HG03135 (cell line): ENCODE data around the gene GMDS.
"Not testable (repeated sequence)": the region's sequence is repeated elsewhere in the genome, so short reads cannot be mapped to it uniquely, and the experiment has no call there.

Source experiments
- ATAC-seq: cut with Tn5 transposase; IDR thresholded peaks from one replicate; pipeline ENCODE4 v1.9.1; 2021; ENCODE audit warnings: mild to moderate bottlenecking, moderate library complexity; ENCODE audit not compliant: unreplicated experiment

The GMDS gene

GRCh38 chr6:1845543-1845942 is 399.9 kb downstream of the GMDS start:
- not testable (repeated sequence) for ATAC-seq

DNA sequence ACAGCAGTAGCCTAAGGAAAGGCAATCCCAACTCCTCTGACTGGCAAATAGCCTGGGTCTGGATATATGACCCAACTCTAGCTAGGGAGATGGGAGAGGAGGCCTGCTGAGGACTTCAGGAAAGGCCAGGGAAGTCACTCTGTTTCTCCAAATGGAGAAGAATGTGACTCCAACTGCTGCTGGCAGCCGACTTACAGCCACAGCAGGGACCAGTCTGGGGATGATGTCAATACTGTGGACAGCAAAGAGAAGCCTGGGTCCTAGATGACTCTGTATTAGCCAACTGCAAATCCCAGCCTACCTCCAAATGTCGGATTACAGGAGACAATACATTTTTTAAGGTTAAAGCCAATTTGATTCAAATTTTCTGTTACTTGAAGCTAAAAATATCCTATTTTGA is 403.1 kb downstream of the GMDS start:
- ATAC-seq: no peak

DNA sequence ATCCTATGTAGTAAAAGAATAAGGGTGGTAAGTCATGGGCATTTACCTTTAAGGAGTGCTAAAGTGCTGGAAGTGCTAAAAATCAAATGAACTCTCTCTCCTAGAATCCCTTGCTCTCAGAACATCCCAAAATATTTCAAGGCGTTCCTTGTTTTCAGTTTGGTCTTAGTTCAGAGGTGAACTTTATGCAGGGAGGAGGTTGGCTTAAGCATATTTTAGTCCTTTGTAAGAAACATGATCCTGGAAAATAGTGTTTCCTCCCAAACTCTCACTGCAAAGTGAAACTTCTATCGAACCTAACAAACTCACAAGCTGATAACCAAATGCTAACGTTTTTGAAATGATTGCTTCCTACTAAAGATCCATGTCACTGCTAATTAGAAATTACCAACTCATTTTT is 404.3 kb downstream of the GMDS start:
- ATAC-seq: no peak

DNA sequence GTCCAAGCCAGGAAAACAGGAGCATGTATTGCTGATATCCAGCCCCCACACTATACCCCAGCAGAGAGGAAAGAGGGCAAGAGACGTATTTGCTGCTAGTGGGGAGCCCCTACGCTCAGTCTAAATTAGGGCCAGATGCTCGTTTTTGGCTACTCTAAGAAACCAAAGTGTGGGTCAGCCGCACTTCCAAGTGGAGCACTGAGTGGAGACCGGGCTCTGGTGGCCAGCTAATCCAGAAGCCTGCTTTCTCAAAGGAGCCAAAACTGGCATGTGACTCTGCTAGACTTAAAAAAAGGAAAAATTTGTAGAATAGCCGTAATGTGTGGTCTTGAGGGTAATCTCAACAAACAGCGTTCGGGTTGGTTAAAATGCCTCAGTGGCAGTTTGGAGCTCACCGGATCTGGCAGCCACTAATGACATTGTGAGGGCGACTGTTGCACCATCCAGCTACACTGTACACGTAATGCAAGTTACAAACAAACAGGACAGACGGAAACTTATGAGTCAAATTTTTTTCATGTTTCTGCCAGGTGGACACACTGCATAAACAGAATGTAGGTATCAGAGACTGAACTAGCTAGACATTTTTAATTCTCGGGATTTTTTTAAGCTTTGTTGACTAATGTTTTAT is 404.8 kb downstream of the GMDS start:
- no peak for ATAC-seq

DNA sequence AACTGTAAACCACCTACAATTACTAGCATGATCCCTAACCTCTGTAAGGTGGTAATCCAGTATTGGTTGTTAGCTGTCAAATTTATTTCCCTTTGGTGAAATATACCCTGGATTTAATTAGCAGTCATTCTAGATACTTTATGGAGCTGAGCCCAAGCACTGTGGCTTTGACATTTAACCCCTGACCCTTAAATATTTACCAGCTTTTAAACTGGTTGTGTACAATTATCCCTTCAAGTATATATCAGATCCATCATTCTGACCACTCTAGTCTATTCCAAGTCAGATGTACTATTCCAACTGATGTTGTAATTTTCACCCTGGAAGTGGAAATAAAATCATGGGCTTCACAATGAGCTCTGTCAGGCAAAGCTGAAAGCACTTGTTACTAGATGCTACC is 406.0 kb downstream of the GMDS start:
- no peak for ATAC-seq

DNA sequence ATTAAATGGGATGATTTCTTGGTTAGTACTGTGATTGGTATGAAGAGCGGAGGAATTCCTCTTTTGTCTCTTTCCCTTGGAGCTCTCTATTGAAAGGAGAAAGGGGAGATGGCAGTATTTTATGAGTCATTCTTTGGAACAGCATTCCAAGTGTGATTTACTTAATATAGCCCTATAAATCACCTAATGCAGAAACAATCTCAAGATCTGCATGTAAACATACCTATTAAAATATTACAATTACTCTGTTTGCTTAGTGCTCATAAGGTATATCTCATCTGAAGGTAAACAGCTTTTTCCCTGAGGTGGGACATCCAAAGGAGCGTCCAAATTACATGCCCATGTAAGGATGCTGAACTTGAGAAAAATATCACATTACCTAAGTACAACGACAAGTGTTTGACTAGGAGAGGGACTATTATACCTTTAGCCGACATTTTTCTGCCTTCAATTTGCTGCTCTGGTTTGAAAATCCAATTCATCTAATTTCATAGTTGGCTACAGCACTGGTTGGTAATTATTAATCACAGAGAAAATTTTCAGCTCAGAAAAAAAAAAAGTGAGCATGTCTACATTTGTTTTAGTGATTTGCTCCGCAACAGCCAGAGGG is 406.7 kb downstream of the GMDS start:
- no peak for ATAC-seq

DNA sequence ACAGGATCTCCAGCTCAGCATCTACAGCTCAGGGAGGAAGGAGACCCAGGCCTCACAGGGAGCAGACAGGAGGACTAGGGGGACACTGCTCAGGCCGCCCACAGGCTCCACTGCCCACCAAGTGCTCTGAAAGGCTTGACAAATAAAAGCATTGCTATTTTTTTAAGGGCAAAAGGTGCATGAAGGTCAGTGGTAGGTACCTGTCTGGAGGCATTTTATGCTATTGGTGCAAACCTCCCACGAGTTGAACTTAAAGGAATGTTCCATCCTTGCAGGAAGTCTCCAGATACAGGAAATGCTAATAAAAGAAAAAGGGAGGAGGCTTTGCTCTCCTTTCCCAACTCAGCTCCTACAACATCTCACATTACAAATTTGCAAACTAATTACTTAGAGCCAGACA is 407.6 kb downstream of the GMDS start:
- ATAC-seq: no peak

GRCh38 chr6:1836690-1837089 is 408.7 kb downstream of the GMDS start:
- no peak for ATAC-seq

DNA sequence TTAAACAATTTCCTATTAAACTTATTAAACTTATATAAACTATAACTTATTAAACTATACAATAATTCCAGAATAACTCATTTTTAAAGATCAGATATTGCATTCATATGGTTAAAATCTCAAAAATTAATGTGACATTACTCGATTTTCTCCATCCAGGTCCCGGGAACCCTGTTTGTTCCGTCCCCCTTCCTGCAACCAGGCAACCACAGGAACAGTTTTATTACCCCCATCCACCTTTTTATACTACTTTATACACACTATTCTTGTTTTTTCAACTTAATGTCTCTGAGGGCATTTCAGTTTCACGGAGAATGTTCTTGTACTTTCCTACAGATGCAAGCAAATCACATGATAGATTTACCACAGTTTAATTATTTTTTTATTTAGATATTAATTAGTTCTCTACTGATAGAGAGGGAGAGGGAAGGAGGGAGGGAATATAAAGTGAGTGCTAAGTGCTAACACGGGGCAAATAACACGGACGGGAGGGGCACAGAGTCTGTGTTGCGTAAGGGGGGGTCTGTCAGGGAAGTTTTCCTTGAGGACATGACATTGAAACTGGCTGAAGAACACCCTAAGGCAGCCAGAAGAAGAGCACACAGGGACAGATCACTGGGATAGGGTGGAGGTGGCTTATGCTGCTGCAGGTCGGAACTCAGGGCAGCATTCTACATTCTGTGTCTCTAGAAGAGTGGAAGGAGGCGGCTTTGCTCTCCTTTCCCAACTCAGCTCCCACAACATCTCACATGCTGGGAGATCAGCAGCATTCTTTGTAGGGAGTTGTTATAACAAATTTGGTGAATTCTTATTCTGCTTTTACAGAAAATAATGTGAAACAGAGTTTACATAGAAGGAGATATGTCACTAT is 410.5 kb downstream of the GMDS start:
- no peak for ATAC-seq

DNA sequence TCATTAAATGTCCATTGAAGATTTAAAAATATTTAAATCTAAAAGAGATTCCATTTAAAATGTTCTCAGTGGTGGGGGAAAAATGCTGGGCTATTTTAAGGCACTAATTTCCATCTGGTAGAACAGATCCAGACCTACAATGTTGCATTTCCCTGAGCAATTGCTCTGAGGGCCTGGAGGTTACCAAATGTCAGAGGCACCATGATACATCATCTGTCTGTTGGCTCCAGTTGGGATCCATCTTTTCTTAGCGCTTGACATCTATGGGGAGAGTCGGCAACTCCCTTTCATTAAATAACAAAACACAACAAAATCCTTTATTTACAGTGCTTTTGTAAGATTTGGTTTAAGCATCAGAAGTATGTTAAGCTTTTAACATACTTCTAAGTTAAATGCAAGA is 411.2 kb downstream of the GMDS start:
- no peak for ATAC-seq

GRCh38 chr6:1832844-1833787 is 412.3 kb downstream of the GMDS start:
- no peak for ATAC-seq

- ATAC-seq: no peak
These were observed 413.0 kb downstream of the GMDS start for GRCh38 chr6:1832358-1832757.

- ATAC-seq: no peak
These were observed 417.2 kb downstream of the GMDS start for GRCh38 chr6:1827984-1828793.

GRCh38 chr6:1825926-1826325 is 419.5 kb downstream of the GMDS start:
- no peak for ATAC-seq

- no peak for ATAC-seq
These were observed 420.1 kb downstream of the GMDS start for GRCh38 chr6:1825277-1825676.

- no peak for ATAC-seq
These were observed 423.8 kb downstream of the GMDS start for GRCh38 chr6:1821513-1822183.

DNA sequence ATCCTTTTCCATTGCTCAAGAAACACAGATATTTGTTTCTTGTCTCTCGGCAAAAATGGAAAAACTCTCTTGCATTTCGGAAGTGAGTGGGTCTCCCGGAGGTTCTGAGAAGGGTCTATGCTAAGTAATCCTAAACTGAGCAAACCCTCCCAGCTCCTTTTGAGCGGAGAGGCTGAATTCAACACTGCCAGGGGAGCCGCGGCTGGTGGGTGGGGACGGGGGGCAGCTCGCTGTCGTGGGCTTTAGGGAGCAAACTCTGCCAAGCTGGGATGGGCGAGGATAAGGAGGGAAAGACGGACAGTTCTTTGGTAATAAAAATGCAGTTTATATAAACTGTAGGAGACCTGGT is 424.3 kb downstream of the GMDS start:
- ATAC-seq: no peak

DNA sequence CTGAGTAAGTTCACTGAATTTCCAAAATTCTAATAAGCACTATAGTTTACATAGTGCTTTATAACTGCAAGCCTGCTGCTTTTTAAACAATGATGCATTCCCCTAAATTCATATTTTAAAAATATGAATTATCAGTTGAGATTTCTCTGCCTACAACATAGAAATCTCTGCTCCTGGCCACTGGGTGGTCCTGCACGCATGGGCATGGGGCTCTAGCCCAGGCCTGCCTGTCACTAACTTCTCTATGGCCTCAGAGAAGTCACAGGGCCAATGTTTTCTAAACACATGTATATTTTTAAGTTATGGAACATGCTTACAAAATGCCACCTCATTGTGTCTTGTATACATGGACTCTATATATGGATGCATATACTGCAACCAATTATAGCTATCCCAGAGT is 424.7 kb downstream of the GMDS start:
- no peak for ATAC-seq

- ATAC-seq: no peak
These were observed 425.2 kb downstream of the GMDS start for GRCh38 chr6:1820165-1820564.

- ATAC-seq: no peak
These were observed 426.4 kb downstream of the GMDS start for GRCh38 chr6:1819007-1819406.
